Immature natural killer cell (primary cell): ENCODE results near the gene NOTUM. TPM values are rescaled to one million over a fixed set of nuclear protein-coding genes. Genes with fewer than 3 reads are reported as not detected.
A peak's percentile ranks its signal among the peaks of the same experiment; 100 is the strongest.

Source experiments
- DNase-seq, 3 donors: peaks; one replicate each; pipeline ENCODE4 v3.0.0; 2022; ENCODE audit warnings: mixed read lengths in 1 of 3
- H3K27ac Mint-ChIP-seq, 6 donors: one replicate each; pipeline ENCODE4 v1.8.0; 2020; ENCODE audit warnings: mixed read lengths in 6 of 6, mild to moderate bottlenecking in 5 of 6, inconsistent platforms in 4 of 6, moderate library complexity in 3 of 6
- H3K27me3 Mint-ChIP-seq, 3 donors: one replicate each; pipeline ENCODE4 v1.8.0; 2020 to 2021; ENCODE audit warnings: low read depth in 3 of 3, mild to moderate bottlenecking in 3 of 3, mixed read lengths in 3 of 3, moderate library complexity in 3 of 3, inconsistent platforms in 1 of 3
- H3K36me3 Mint-ChIP-seq, 3 donors: one replicate each; pipeline ENCODE4 v1.8.0; 2020; ENCODE audit warnings: mixed read lengths in 3 of 3, inconsistent platforms in 2 of 3, mild to moderate bottlenecking in 2 of 3
- H3K4me1 Mint-ChIP-seq, 2 donors: one replicate each; pipeline ENCODE4 v1.8.0; 2020; ENCODE audit warnings: inconsistent platforms in 2 of 2, mild to moderate bottlenecking in 2 of 2, mixed read lengths in 2 of 2, moderate library complexity in 1 of 2
- H3K4me3 Mint-ChIP-seq, 5 donors: one replicate each; pipeline ENCODE4 v1.8.0; 2020; ENCODE audit warnings: mild to moderate bottlenecking in 5 of 5, mixed read lengths in 5 of 5, inconsistent platforms in 3 of 5, moderate library complexity in 3 of 5
- H3K9me3 Mint-ChIP-seq, 6 donors: one replicate each; pipeline ENCODE4 v1.8.0; 2020; ENCODE audit warnings: mild to moderate bottlenecking in 6 of 6, mixed read lengths in 6 of 6, inconsistent platforms in 4 of 6, moderate library complexity in 3 of 6
- polyA plus RNA-seq, 3 donors: library from polyadenylated mRNA; unstranded; fragments of 300-500 nt; fragmentation: Illumina TruSeq; gene quantifications; one replicate each; pipeline ENCODE4 v1.2.3, GENCODE V29; 2021

Gene NOTUM
- polyA plus RNA-seq, 3 donors from 2014 or later, result not detected

- no peak for DNase-seq
- H3K4me1 Mint-ChIP-seq, result peaks cover 0 to 10% of the 10 kb centered on the region in 2 donors
- H3K27me3 Mint-ChIP-seq, result peaks cover 1 to 4% (median 2%) of the 10 kb centered on the region in 3 donors
- H3K4me3 Mint-ChIP-seq, result no peak overlapping the region
- no peak overlapping the region for H3K27ac Mint-ChIP-seq
- no peaks in the 10 kb centered on the region for H3K36me3 Mint-ChIP-seq
- no peaks in the 10 kb centered on the region for H3K9me3 Mint-ChIP-seq
Observed at GRCh38 chr17:81934850-81935708, 25.9 kb downstream of the NOTUM start.

GRCh38 chr17:81934098-81934757, 26.8 kb downstream of the NOTUM start:
- Mint-ChIP-seq H3K27ac (no peak overlapping the region), H3K4me3 (no peak overlapping the region)

GRCh38 chr17:81933178-81933699, 27.7 kb downstream of the NOTUM start:
- Mint-ChIP-seq H3K4me3 (no peak overlapping the region), H3K9me3 (no peaks in the 10 kb centered on the region), H3K27me3 (peaks cover 2 to 4% (median 4%) of the 10 kb centered on the region in 3 donors), H3K27ac (no peak overlapping the region), H3K36me3 (no peaks in the 10 kb centered on the region), H3K4me1 (peaks cover 0 to 10% of the 10 kb centered on the region in 2 donors)
- no peak for DNase-seq

More at GRCh38 chr17:81934098-81934757, 26.8 kb downstream of the NOTUM start:
- no peak for DNase-seq
- H3K36me3 Mint-ChIP-seq, result no peaks in the 10 kb centered on the region
- peaks cover 2 to 4% (median 4%) of the 10 kb centered on the region in 3 donors for H3K27me3 Mint-ChIP-seq
- peaks cover 0 to 10% of the 10 kb centered on the region in 2 donors for H3K4me1 Mint-ChIP-seq
- H3K9me3 Mint-ChIP-seq, result no peaks in the 10 kb centered on the region

GRCh38 chr17:81932333-81932983, 28.5 kb downstream of the NOTUM start:
- H3K9me3 Mint-ChIP-seq, result no peaks in the 10 kb centered on the region
- peaks cover 3 to 4% (median 4%) of the 10 kb centered on the region in 3 donors for H3K27me3 Mint-ChIP-seq
- H3K36me3 Mint-ChIP-seq, result no peaks in the 10 kb centered on the region
- no peak overlapping the region for H3K4me3 Mint-ChIP-seq
- H3K4me1 Mint-ChIP-seq, result peaks cover 0 to 7% of the 10 kb centered on the region in 2 donors
- H3K27ac Mint-ChIP-seq, result no peak overlapping the region
- no peak for DNase-seq

GRCh38 chr17:81931557-81932332, 29.2 kb downstream of the NOTUM start:
- Mint-ChIP-seq H3K4me1 (peaks cover 0 to 5% of the 10 kb centered on the region in 2 donors), H3K36me3 (no peaks in the 10 kb centered on the region), H3K4me3 (no peak overlapping the region), H3K9me3 (no peaks in the 10 kb centered on the region), H3K27ac (no peak overlapping the region), H3K27me3 (peaks cover 3 to 6% (median 4%) of the 10 kb centered on the region in 3 donors)
- DNase-seq, result no peak

DNA sequence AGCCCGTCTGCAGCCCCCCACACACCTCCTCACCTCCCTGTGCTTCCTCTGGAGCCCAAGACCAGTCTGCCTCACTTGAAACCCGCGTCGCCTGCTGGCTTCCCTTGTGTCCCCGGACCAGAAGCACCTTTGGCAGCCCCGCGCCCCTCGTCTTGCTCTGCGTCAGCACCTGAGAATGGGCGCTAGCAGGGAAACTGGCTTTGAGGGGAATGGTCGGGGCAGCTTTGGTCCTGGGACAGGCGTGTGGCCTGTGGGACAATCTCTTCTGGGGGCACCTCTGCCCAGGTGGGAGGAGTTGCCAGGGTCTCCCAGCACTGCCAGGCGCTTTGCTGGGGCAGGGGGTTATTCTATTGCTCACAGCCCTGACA, 29.8 kb downstream of the NOTUM start:
- Mint-ChIP-seq H3K27ac (no peak overlapping the region), H3K36me3 (no peaks in the 10 kb centered on the region), H3K9me3 (no peaks in the 10 kb centered on the region), H3K27me3 (peaks cover 3 to 11% (median 4%) of the 10 kb centered on the region in 3 donors), H3K4me1 (peaks cover 4% of the 10 kb centered on the region in 2 donors), H3K4me3 (no peak overlapping the region)
- DNase-seq, result no peak

DNA sequence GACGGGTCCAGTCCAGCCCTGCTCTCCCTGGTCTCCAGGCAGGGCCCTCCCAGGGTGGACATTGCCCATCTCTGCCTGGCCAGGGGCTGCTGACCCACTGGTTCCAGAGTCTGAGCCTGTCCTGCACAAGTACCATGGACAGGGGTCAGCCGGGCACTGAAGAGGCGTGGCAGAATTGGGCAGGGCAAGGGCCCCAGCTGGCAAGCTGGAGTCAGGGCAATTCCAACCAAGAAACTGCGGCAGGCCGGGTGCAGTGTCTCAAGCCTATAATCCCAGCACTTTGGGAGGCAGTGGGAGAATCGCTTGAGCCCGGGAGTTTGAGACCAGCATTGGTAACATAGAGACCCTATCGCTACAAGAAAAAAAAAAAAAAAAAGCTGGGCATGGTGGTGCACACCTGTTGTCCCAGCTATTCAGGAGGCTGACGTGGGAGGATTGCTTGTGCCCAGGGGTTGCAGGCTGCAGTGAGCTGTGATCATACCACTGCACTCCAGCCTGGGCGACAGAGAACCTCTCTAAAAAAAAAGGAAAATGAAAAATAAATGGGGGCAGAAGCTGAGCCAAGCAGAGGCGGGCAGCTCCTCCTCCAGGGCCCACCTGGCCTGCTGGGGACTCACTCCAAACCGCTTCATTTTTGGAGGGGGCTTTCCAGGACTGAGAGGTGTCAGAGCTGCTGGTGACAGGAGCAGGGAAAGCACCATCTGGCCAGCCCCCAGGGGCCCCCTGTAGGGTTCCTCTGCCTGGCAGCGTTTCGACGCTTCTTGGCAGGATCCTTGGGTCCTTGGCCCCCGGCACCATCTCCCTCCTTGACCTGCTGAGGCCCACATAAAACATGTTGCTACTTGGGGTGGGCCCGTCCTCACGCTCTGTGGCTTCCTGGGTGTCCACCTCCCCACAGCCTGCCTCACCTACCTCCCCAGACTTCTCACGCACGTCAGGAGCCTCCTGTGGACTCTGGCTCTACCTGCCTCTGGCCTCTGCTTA, 30.6 kb downstream of the NOTUM start:
- H3K9me3 Mint-ChIP-seq, result no peaks in the 10 kb centered on the region
- no peaks in the 10 kb centered on the region for H3K36me3 Mint-ChIP-seq
- peaks cover 7 to 10% of the 10 kb centered on the region in 2 donors for H3K4me1 Mint-ChIP-seq
- no peak for DNase-seq
- H3K4me3 Mint-ChIP-seq, result no peak overlapping the region
- H3K27me3 Mint-ChIP-seq, result peaks cover 3 to 14% (median 5%) of the 10 kb centered on the region in 3 donors
- H3K27ac Mint-ChIP-seq, result no peak overlapping the region

DNA sequence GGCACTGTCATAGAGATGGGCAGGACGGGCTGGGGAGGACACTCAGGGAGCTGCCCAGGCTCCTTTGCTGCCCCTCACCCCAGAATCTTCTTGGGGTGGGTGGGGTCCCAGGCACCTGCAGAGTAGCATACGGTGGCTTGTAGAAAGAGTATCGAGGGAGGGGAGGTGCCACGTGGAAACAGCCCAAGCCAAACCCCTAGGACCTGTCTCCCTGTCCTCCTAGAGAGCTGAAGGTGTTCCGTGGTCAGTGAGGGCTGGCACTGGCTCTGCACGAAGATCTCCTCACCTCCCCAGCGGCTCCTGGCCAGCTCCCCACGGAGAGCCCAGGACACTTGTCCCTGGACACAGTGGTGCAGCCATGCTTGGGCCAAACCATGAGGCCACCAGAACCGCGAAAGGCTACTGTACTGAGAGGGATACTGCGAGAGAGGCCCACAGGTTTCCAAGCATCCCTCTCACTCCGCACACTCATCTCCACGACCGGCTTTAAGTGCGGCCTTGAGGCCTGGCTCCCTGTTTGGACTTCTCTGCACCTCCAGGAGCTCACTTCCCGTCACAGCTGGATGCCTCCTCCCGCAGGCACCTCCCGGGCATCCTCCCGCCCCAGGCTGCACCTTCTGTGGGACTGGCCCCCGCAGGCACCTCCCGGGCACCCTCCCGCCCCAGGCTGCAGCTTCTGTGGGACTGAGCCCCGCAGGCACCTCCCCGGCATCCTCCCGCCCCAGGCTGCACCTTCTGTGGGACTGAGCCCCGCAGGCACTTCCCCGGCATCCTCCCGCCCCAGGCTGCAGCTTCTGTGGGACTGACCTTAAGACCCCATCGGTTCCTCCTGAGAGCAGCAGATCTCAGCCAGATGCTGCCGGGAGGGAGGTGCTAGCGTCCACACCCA, 31.5 kb downstream of the NOTUM start:
- H3K27ac Mint-ChIP-seq, result no peak overlapping the region
- no peaks in the 10 kb centered on the region for H3K9me3 Mint-ChIP-seq
- H3K27me3 Mint-ChIP-seq, result peaks cover 3 to 11% (median 6%) of the 10 kb centered on the region in 3 donors
- no peaks in the 10 kb centered on the region for H3K36me3 Mint-ChIP-seq
- H3K4me3 Mint-ChIP-seq, result peak overlapping the region; percentile 41 to 62 (median 46)
- peaks cover 7 to 11% of the 10 kb centered on the region in 2 donors for H3K4me1 Mint-ChIP-seq
- DNase-seq, result no peak

DNA sequence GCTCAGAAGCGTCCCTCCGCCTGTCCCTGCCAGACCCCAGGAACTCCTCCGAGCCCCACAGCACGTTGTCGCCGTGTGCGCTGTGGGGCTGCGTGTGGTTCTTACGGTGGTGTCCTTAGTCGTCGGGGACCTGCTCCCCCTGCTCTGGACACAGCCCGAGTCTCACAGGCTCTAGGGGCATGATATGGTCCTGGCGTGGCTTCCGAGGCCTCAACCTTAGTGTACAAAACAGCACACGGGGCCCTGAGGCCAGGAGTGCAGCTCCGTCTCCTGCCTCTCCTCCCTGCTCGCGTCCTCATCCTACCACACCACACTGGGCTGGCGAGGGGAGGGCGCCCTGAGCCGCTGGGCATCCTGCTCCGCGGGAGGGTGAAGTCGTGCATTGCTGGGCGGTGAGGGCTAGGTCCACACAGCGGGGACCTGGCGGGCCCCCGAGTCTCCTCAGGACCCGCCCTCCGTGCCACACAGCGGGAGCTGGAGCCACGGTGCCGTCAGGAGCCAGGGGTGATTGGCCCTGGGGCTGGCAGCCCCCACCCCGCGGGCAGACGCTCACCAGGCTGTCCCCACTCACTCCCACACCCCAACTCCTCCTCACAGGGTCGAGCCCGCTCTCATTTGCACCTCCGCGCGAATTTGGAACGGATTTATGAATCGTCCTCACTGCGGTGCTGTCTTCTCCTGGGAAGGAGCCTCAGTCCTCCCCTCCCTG, 32.3 kb downstream of the NOTUM start:
- H3K27me3 Mint-ChIP-seq, result peaks cover 3 to 11% (median 6%) of the 10 kb centered on the region in 3 donors
- no peak overlapping the region for H3K27ac Mint-ChIP-seq
- no peak for DNase-seq
- H3K36me3 Mint-ChIP-seq, result no peaks in the 10 kb centered on the region
- no peaks in the 10 kb centered on the region for H3K9me3 Mint-ChIP-seq
- peak overlapping the region; percentile 41 to 62 (median 53) for H3K4me3 Mint-ChIP-seq
- H3K4me1 Mint-ChIP-seq, result peaks cover 7 to 11% of the 10 kb centered on the region in 2 donors

- H3K27ac Mint-ChIP-seq, result peak within 1 kb of the TSS in 5 of 6 donors; percentile 40 to 64 (median 46)
- peaks cover 7 to 12% of the 10 kb centered on the region in 2 donors for H3K4me1 Mint-ChIP-seq
- H3K27me3 Mint-ChIP-seq, result peaks cover 3 to 9% (median 6%) of the 10 kb centered on the region in 3 donors
- H3K9me3 Mint-ChIP-seq, result no peaks in the 10 kb centered on the region
- H3K36me3 Mint-ChIP-seq, result no peaks in the 10 kb centered on the region
- DNase-seq, result peak; percentile 90 to 93 (median 92)
- peak within 1 kb of the TSS; percentile 69 to 81 (median 73) for H3K4me3 Mint-ChIP-seq
Observed at GRCh38 chr17:81927653-81928543, 33.1 kb downstream of the NOTUM start, which contains the start of gene MAFG. TSS of gene MAFG (minus strand) at chr17:81927735. CDS start at chr17:81923185, 4,550 bp downstream.
